GM23338 (cell line): ENCODE measurements around the gene GRK4. TPM values are rescaled to one million over a fixed set of nuclear protein-coding genes. Genes with fewer than 3 reads are reported as not detected.
A peak's percentile ranks its signal among the peaks of the same experiment; 100 is the strongest.

ENCODE experiments used
- ATAC-seq: fragments of 200-7000 bp; cut with Tn5 transposase; 3 replicates; pipeline ENCODE4 v1.9.1; 2020
- DNase-seq: peaks from one replicate; pipeline ENCODE4 v3.0.0-alpha.2; 2015; ENCODE audit warnings: low spot score
- H2AFZ ChIP-seq: fragments of 200-600 bp; sonication (generic); 2 replicates; pipeline ENCODE4 v1.8.0; 2016; ENCODE audit warnings: antibody characterized with exemption, mild to moderate bottlenecking, moderate library complexity
- H3F3A ChIP-seq: fragments of 200-600 bp; sonication (generic); replicated peaks from 2 replicates; pipeline ENCODE4 v1.8.0; 2017; ENCODE audit warnings: antibody characterized with exemption, mixed run types, low read depth
- H3K27ac ChIP-seq: fragments of 200-600 bp; sonication (generic); 2 replicates; pipeline ENCODE4 v1.6.1; 2016; ENCODE audit warnings: low read depth
- H3K27me3 ChIP-seq: fragments of 200-600 bp; sonication (generic); 2 replicates; pipeline ENCODE4 v1.8.0; 2016; ENCODE audit warnings: mild to moderate bottlenecking, mixed run types, moderate library complexity; ENCODE audit not compliant: insufficient read depth
- H3K36me3 ChIP-seq: fragments of 200-600 bp; sonication (generic); 2 replicates; pipeline ENCODE4 v1.8.0; 2016; ENCODE audit warnings: mild to moderate bottlenecking; ENCODE audit not compliant: insufficient read depth
- H3K4me1 ChIP-seq: fragments of 200-600 bp; sonication (generic); 2 replicates; pipeline ENCODE4 v1.8.0; 2016; ENCODE audit warnings: mild to moderate bottlenecking, moderate library complexity; ENCODE audit not compliant: insufficient read depth
- H3K4me2 ChIP-seq: fragments of 200-600 bp; sonication (generic); 2 replicates; pipeline ENCODE4 v1.7.1; 2017; ENCODE audit warnings: mixed run types
- H3K4me3 ChIP-seq: fragments of 200-600 bp; sonication (generic); 2 replicates; pipeline ENCODE4 v1.6.1; 2016; ENCODE audit warnings: mixed run types
- H3K79me2 ChIP-seq: fragments of 200-600 bp; sonication (generic); replicated peaks from 2 replicates; pipeline ENCODE4 v1.8.0; 2017; ENCODE audit warnings: mild to moderate bottlenecking; ENCODE audit not compliant: insufficient read depth
- H3K9me2 ChIP-seq: fragments of 200-600 bp; sonication (generic); 2 replicates; pipeline ENCODE4 v1.8.0; 2017; ENCODE audit not compliant: insufficient read depth
- H4K20me1 ChIP-seq: fragments of 200-600 bp; sonication (generic); replicated peaks from 2 replicates; pipeline ENCODE4 v1.8.0; 2017; ENCODE audit warnings: mild to moderate bottlenecking; ENCODE audit not compliant: insufficient read depth
- H3K27ac Mint-ChIP-seq: 2 replicates; pipeline ENCODE4 v1.8.0; 2020; ENCODE audit warnings: inconsistent platforms, mild to moderate bottlenecking, moderate library complexity, mixed read lengths
- H3K27me3 Mint-ChIP-seq: 3 replicates; pipeline ENCODE4 v1.8.0; 2022; ENCODE audit warnings: low read depth, mild to moderate bottlenecking, moderate library complexity, mixed read lengths, inconsistent platforms; ENCODE audit not compliant: insufficient read depth, poor library complexity
- H3K36me3 Mint-ChIP-seq: 3 replicates; pipeline ENCODE4 v1.8.0; 2021; ENCODE audit warnings: low read depth, mild to moderate bottlenecking, inconsistent platforms, moderate library complexity, mixed read lengths
- H3K4me1 Mint-ChIP-seq: 3 replicates; pipeline ENCODE4 v1.8.0; 2020; ENCODE audit warnings: mild to moderate bottlenecking, inconsistent platforms, mixed read lengths
- H3K4me3 Mint-ChIP-seq: 3 replicates; pipeline ENCODE4 v1.8.0; 2021; ENCODE audit warnings: moderate library complexity, mild to moderate bottlenecking, inconsistent platforms, mixed read lengths
- H3K9me3 Mint-ChIP-seq: 3 replicates; pipeline ENCODE4 v1.8.0; 2020; ENCODE audit warnings: moderate library complexity, mild to moderate bottlenecking, inconsistent platforms, mixed read lengths
- CREB1 ChIP-seq: fragments of 250-450 bp; sonication (Bioruptor Pico); IDR thresholded peaks from 2 replicates; pipeline ENCODE4 v1.5.0; 2020; ENCODE audit warnings: low read depth, mild to moderate bottlenecking, moderate library complexity
- CTCF ChIP-seq, 2 experiments: fragments of 200-600 bp in 1 of 2; sonication (generic) in 1 of 2; conservative IDR thresholded peaks; 2 replicates each; pipeline versions ENCODE4 v1.5.1 to v1.6.1; 2016 to 2017; ENCODE audit warnings: antibody characterized with exemption in 2 of 2, low read depth in 2 of 2, mild to moderate bottlenecking in 2 of 2, moderate library complexity in 1 of 2
- ETS1 ChIP-seq: IDR thresholded peaks from 2 replicates; pipeline ENCODE4 v1.6.1; 2016; ENCODE audit warnings: antibody characterized with exemption
- EZH2 ChIP-seq: fragments of 200-600 bp; sonication (generic); IDR thresholded peaks from one replicate; pipeline ENCODE4 v1.8.0; 2017; ENCODE audit warnings: antibody characterized with exemption, mild to moderate bottlenecking, low read depth; ENCODE audit not compliant: unreplicated experiment
- EZH2phosphoT487 ChIP-seq: fragments of 200-600 bp; sonication (generic); IDR thresholded peaks from one replicate; pipeline ENCODE4 v1.8.1; 2018; ENCODE audit warnings: antibody characterized with exemption; ENCODE audit not compliant: unreplicated experiment
- JUNB ChIP-seq: IDR thresholded peaks from one replicate; pipeline ENCODE4 v1.6.1; 2016; ENCODE audit warnings: antibody characterized with exemption; ENCODE audit not compliant: unreplicated experiment
- NANOG ChIP-seq: IDR thresholded peaks from 2 replicates; pipeline ENCODE4 v1.6.1; 2016; ENCODE audit warnings: antibody characterized with exemption, borderline replicate concordance
- POLR2AphosphoS5 ChIP-seq: IDR thresholded peaks from 2 replicates; pipeline ENCODE4 v1.6.1; 2016; ENCODE audit warnings: antibody characterized with exemption, low read depth
- REST ChIP-seq: IDR thresholded peaks from one replicate; pipeline ENCODE4 v1.6.1; 2018; ENCODE audit warnings: antibody characterized with exemption; ENCODE audit not compliant: unreplicated experiment
- STAT1 ChIP-seq: IDR thresholded peaks from one replicate; pipeline ENCODE4 v1.6.1; 2016; ENCODE audit warnings: antibody characterized with exemption; ENCODE audit not compliant: unreplicated experiment
- ZNF114 ChIP-seq: fragments of 250-450 bp; sonication (Bioruptor Pico); IDR thresholded peaks from 2 replicates; pipeline ENCODE4 v1.5.0; 2020; ENCODE audit warnings: mild to moderate bottlenecking, moderate library complexity
- ZNF331 ChIP-seq: fragments of 250-450 bp; sonication (Bioruptor Pico); IDR thresholded peaks from 2 replicates; pipeline ENCODE4 v1.5.0; 2020; ENCODE audit warnings: low read depth, mild to moderate bottlenecking, moderate library complexity
- ZNF462 ChIP-seq: fragments of 250-450 bp; sonication (Bioruptor Pico); IDR thresholded peaks from 2 replicates; pipeline ENCODE4 v1.5.0; 2020; ENCODE audit warnings: mild to moderate bottlenecking, moderate library complexity
- polyA plus RNA-seq: library from polyadenylated mRNA; unstranded; fragments of >200 nt; fragmentation: Nextera tagmentation; extraction: Ambion mirVana; gene quantifications from 2 replicates; pipeline ENCODE4 v1.2.1, GENCODE V29; 2016
- total RNA-seq: library from RNA; depleted of rRNA; stranded (reverse); fragments of >200 nt; shearing (Covaris generic); gene quantifications from 2 replicates; pipeline ENCODE4 v1.2.3, GENCODE V29; 2014

Gene GRK4
- total and polyA plus RNA-seq, 2 experiments from 2014 or later: 1.3 to 1.4 TPM

- Histone ChIP-seq H2AFZ (no peak overlapping the region), H3K27ac (0 out of 2 replicates have a peak overlapping the region, but pooled peaks have one; percentile 9), H3K36me3 (no peaks in the 10 kb centered on the region; the same call in 1 of the 2 replicates), H3K4me1 (peaks cover 15% of the 10 kb centered on the region), H3K9me2 (no peaks in the 10 kb centered on the region), H3F3A (0 out of 2 replicates have a peak, but pooled peaks cover 6% of the 10 kb centered on the region), H4K20me1 (peaks cover 6% of the 10 kb centered on the region; the same call in 1 of the 2 replicates), H3K27me3 (no peaks in the 10 kb centered on the region), H3K4me3 (no peak overlapping the region), H3K4me2 (no peak overlapping the region), H3K79me2 (peaks cover 4% of the 10 kb centered on the region; the same call in 1 of the 2 replicates)
- peaks cover 17% of the 10 kb centered on the region for H3K27me3 Mint-ChIP-seq
- DNase-seq (no peak), ATAC-seq (no peak)
- H3K27ac Mint-ChIP-seq: no peak overlapping the region
- H3K4me3 Mint-ChIP-seq: no peak overlapping the region
- H3K4me1 Mint-ChIP-seq: peaks cover 17% of the 10 kb centered on the region
- TF ChIP-seq ZNF114 (CRISPR knock-in tag) (no peak), CTCF (conservative IDR thresholded peaks at IDR 0.05; ENCODE audit: low read depth in 2 of 2) (no peak), ZNF331 (CRISPR knock-in tag) (no peak), POLR2AphosphoS5 (no peak), CREB1 (CRISPR knock-in tag) (no peak), EZH2phosphoT487 (no peak), EZH2 (no peak), JUNB (no peak), STAT1 (no peak), ZNF462 (CRISPR knock-in tag) (no peak), REST (no peak), ETS1 (no peak), NANOG (no peak)
- H3K9me3 Mint-ChIP-seq: peaks cover 8% of the 10 kb centered on the region; the same call in 2 of the 3 replicates
- H3K36me3 Mint-ChIP-seq: peaks cover 72% of the 10 kb centered on the region
Measured at GRCh38 chr4:2927696-2928075, 35.7 kb upstream of the GRK4 start.
